Jurkat, Clone E6-1 (cell line): ENCODE data around the gene PTPRO.

ENCODE experiments used
- DNase-seq: peaks from one replicate; pipeline ENCODE4 v3.0.0-alpha.2; 2011; ENCODE audit warnings: low read depth, low spot score
- H3K4me3 ChIP-seq: 2 replicates; pipeline ENCODE4 v1.5.1; 2011; ENCODE audit warnings: mild to moderate bottlenecking, low read length, control low read depth, moderate library complexity

PTPRO gene

GRCh38 chr12:15584366-15585041 lies 262.2 kb downstream of the PTPRO start:
- H3K4me3 ChIP-seq = no peak overlapping the region
- DNase-seq = peak; percentile 46

- no peak for DNase-seq
Observed at GRCh38 chr12:15589328-15590032, 267.2 kb downstream of the PTPRO start.

GRCh38 chr12:15590180-15590826 lies 268.0 kb downstream of the PTPRO start:
- peak; percentile 53 for DNase-seq
- H3K4me3 ChIP-seq = no peak overlapping the region

More at GRCh38 chr12:15589328-15590032, 267.2 kb downstream of the PTPRO start:
- H3K4me3 ChIP-seq = no peak overlapping the region

GRCh38 chr12:15591811-15592210 lies 269.5 kb downstream of the PTPRO start:
- DNase-seq = no peak
- H3K4me3 ChIP-seq = no peak overlapping the region

GRCh38 chr12:15592934-15593333 lies 270.6 kb downstream of the PTPRO start:
- H3K4me3 ChIP-seq = no peak overlapping the region

GRCh38 chr12:15596174-15596573 lies 273.9 kb downstream of the PTPRO start:
- DNase-seq = no peak
- no peak overlapping the region for H3K4me3 ChIP-seq

More at GRCh38 chr12:15592934-15593333, 270.6 kb downstream of the PTPRO start:
- no peak for DNase-seq

GRCh38 chr12:15597125-15597830 lies 275.0 kb downstream of the PTPRO start:
- DNase-seq = no peak

GRCh38 chr12:15599266-15600037 lies 277.1 kb downstream of the PTPRO start:
- no peak for DNase-seq

More at GRCh38 chr12:15597125-15597830, 275.0 kb downstream of the PTPRO start:
- no peak overlapping the region for H3K4me3 ChIP-seq

GRCh38 chr12:15600223-15600935 lies 278.1 kb downstream of the PTPRO start:
- no peak overlapping the region for H3K4me3 ChIP-seq
- no peak for DNase-seq

More at GRCh38 chr12:15599266-15600037, 277.1 kb downstream of the PTPRO start:
- no peak overlapping the region for H3K4me3 ChIP-seq

- DNase-seq = no peak
- no peak overlapping the region for H3K4me3 ChIP-seq
Observed at GRCh38 chr12:15601210-15601800, 279.0 kb downstream of the PTPRO start.

- no peak for DNase-seq
- H3K4me3 ChIP-seq = no peak overlapping the region
Observed at GRCh38 chr12:15602051-15602672, 279.9 kb downstream of the PTPRO start.

- H3K4me3 ChIP-seq = no peak overlapping the region
- no peak for DNase-seq
Observed at GRCh38 chr12:15603474-15604085, 281.3 kb downstream of the PTPRO start.

GRCh38 chr12:15605881-15606590 lies 283.7 kb downstream of the PTPRO start:
- no peak overlapping the region for H3K4me3 ChIP-seq
- no peak for DNase-seq

GRCh38 chr12:15608406-15608805 lies 286.1 kb downstream of the PTPRO start:
- no peak overlapping the region for H3K4me3 ChIP-seq
- no peak for DNase-seq

- no peak for DNase-seq
- H3K4me3 ChIP-seq = no peak overlapping the region
Observed at GRCh38 chr12:15608941-15609340, 286.6 kb downstream of the PTPRO start.

- H3K4me3 ChIP-seq = no peak overlapping the region
- DNase-seq = no peak
Observed at GRCh38 chr12:15613981-15614380, 291.7 kb downstream of the PTPRO start.
